Testis (tissue), 3 donors: Measurements from ENCODE around the gene HGS. TPM values are rescaled to one million over a fixed set of nuclear protein-coding genes. Genes with fewer than 3 reads are reported as not detected.

Experiments used
- DNase-seq: peaks from one replicate; pipeline ENCODE4 v3.0.0-alpha.2; 2019
- H3K27ac ChIP-seq, 2 donors: fragments of 200-600 bp; sonication (generic); one replicate each; pipeline ENCODE4 v1.5.1; 2019
- H3K27me3 ChIP-seq: fragments of 200-600 bp; sonication (generic); one replicate; pipeline ENCODE4 v1.5.1; 2019
- H3K36me3 ChIP-seq: fragments of 200-600 bp; sonication (generic); one replicate; pipeline ENCODE4 v1.5.1; 2017; ENCODE audit warnings: low read depth; ENCODE audit errors: missing control alignments
- H3K4me1 ChIP-seq: fragments of 200-600 bp; sonication (generic); one replicate; pipeline ENCODE4 v1.5.1; 2019
- H3K4me3 ChIP-seq, 2 donors: fragments of 200-600 bp; sonication (generic); one replicate each; pipeline ENCODE4 v1.5.1; 2017 to 2019
- H3K9me3 ChIP-seq: fragments of 200-600 bp; sonication (generic); one replicate; pipeline ENCODE4 v1.5.1; 2017
- CTCF ChIP-seq, 3 experiments: fragments of 450-650 bp in 2 of 3; fragments of 200-600 bp in 1 of 3; sonication (generic) in 1 of 3; IDR thresholded peaks; one replicate each; pipeline ENCODE4 v1.5.1; 2016 to 2019; ENCODE audit warnings: antibody characterized with exemption in 3 of 3, mild to moderate bottlenecking in 2 of 3, moderate library complexity in 1 of 3
- POLR2A ChIP-seq: fragments of 450-650 bp; IDR thresholded peaks from one replicate; pipeline ENCODE4 v1.6.1; 2017; ENCODE audit warnings: antibody characterized with exemption, mild to moderate bottlenecking, moderate library complexity
- WGBS, 2 donors: methylation state at CpG; one replicate each; pipeline ENCODE4 v1.1.5; 2018; 5-methylcytosine and 5-hydroxymethylcytosine counted together
- intact Hi-C: fragments of 100-400 bp; cut with DNase I; formaldehyde crosslinking; loops from one replicate; pipeline ENCODE4 v1.15.1; 2023; ENCODE audit warnings: low total_unique reads
- polyA plus RNA-seq: library from polyadenylated mRNA; stranded (reverse); fragments of 350-450 nt; fragmentation: Illumina TruSeq; extraction: RNeasy Lipid Tissue Mini Kit (QIAGEN cat#74804); gene quantifications from one replicate; pipeline ENCODE4 v1.2.3, GENCODE V29; 2014; ENCODE audit warnings: low read depth, low replicate concordance; ENCODE audit not compliant: insufficient read depth
- total RNA-seq, 2 donors: library from RNA; depleted of rRNA; stranded (reverse); fragments of >200 nt; gene quantifications; one replicate each; pipeline ENCODE4 v1.2.3, GENCODE V29; 2016

Gene HGS
- total and polyA plus RNA-seq, 3 donors from 2014 or later, result 154 to 182 (median 160) TPM

- no peaks in the 10 kb centered on the region for H3K27me3 ChIP-seq
- H3K4me1 ChIP-seq, result peaks cover 23% of the 10 kb centered on the region
- intact Hi-C loops, result no loop called here
- H3K9me3 ChIP-seq, result no peaks in the 10 kb centered on the region
- DNase-seq, result no peak
- no peaks in the 10 kb centered on the region for H3K36me3 ChIP-seq
- TF ChIP-seq CTCF (IDR thresholded peaks at IDR 0.05) (no peak), POLR2A (no peak)
- 67 to 72% methylated on average over 22 to 23 of the region's 23 CpGs for WGBS, 2 donors
- no peak overlapping the region for H3K4me3 ChIP-seq
- no peak overlapping the region for H3K27ac ChIP-seq
Measured at GRCh38 chr17:81701288-81702071, 17.7 kb downstream of the HGS start.

GRCh38 chr17:81702934-81703746 lies 19.3 kb downstream of the HGS start, which contains the start of gene MRPL12:
TSS of gene MRPL12 (plus strand) at chr17:81703367. CDS start at chr17:81703502, 135 bp downstream.
- TF ChIP-seq CTCF (IDR thresholded peaks at IDR 0.05) (peak in 2 of 3 experiments; percentile 11 to 39), POLR2A (no peak)
- Histone ChIP-seq H3K36me3 (no peaks in the 10 kb centered on the region), H3K27ac (peak within 1 kb of the TSS; percentile 80 to 91), H3K9me3 (no peaks in the 10 kb centered on the region), H3K4me1 (peaks cover 23% of the 10 kb centered on the region), H3K27me3 (no peaks in the 10 kb centered on the region), H3K4me3 (peak within 1 kb of the TSS; percentile 90 to 95)
- 0 to 1% methylated on average over 3 to 97 of the region's 102 CpGs for WGBS, 2 donors
- DNase-seq, result peak; percentile 96
- intact Hi-C loops, result no loop called here

GRCh38 chr17:81703747-81704654 lies 20.2 kb downstream of the HGS start:
- Histone ChIP-seq H3K27ac (peak overlapping the region; percentile 80 to 91), H3K36me3 (no peaks in the 10 kb centered on the region), H3K4me1 (peaks cover 23% of the 10 kb centered on the region), H3K27me3 (no peaks in the 10 kb centered on the region), H3K4me3 (peak overlapping the region; percentile 90 to 95), H3K9me3 (no peaks in the 10 kb centered on the region)
- intact Hi-C loops, result no loop called here
- no peak for TF ChIP-seq CTCF (IDR thresholded peaks at IDR 0.05)
- no peak for TF ChIP-seq POLR2A
- 22 to 31% methylated on average over 14 to 23 of the region's 27 CpGs for WGBS, 2 donors
- no peak for DNase-seq

GRCh38 chr17:81705518-81706231 lies 21.9 kb downstream of the HGS start:
- no peaks in the 10 kb centered on the region for H3K36me3 ChIP-seq

More at GRCh38 chr17:81705518-81706231, 21.9 kb downstream of the HGS start:
- TF ChIP-seq CTCF (IDR thresholded peaks at IDR 0.05) (no peak), POLR2A (no peak)
- no peak overlapping the region for H3K27ac ChIP-seq
- H3K27me3 ChIP-seq, result no peaks in the 10 kb centered on the region
- H3K4me1 ChIP-seq, result peaks cover 25% of the 10 kb centered on the region
- intact Hi-C loops, result no loop called here
- no peak for DNase-seq
- WGBS, 2 donors, result 92 to 96% methylated on average over 30 of the region's 30 CpGs
- no peaks in the 10 kb centered on the region for H3K9me3 ChIP-seq
- H3K4me3 ChIP-seq, result no peak overlapping the region
